ENCODE data around the gene SLC9A8. TPM values are rescaled to one million over a fixed set of nuclear protein-coding genes. Genes with fewer than 3 reads are reported as not detected.
"Not testable (repeated sequence)": the region's sequence is repeated elsewhere in the genome, so short reads cannot be mapped to it uniquely, and the experiment has no call there.

SLC9A8 gene
- total RNA-seq, 1 experiment from 2014 or later = 6.5 TPM

GRCh38 chr20:49770634-49771033 is 42.0 kb upstream of the SLC9A8 start:
- CTCF ChIA-PET = interaction anchor here (0.6 kb wide), 1 partner anchor 162 kb away, joined by 3 read pairs; no protein-coding TSS in a partner anchor
- TF ChIP-seq, protein P1, sequence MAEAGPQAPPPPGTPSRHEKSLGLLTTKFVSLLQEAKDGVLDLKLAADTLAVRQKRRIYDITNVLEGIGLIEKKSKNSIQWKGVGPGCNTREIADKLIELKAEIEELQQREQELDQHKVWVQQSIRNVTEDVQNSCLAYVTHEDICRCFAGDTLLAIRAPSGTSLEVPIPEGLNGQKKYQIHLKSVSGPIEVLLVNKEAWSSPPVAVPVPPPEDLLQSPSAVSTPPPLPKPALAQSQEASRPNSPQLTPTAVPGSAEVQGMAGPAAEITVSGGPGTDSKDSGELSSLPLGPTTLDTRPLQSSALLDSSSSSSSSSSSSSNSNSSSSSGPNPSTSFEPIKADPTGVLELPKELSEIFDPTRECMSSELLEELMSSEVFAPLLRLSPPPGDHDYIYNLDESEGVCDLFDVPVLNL (CRISPR knock-in tag; IDR thresholded peaks at IDR 0.05; ENCODE audit: borderline replicate concordance, low read depth) = no peak
- TF ChIP-seq, protein P2, sequence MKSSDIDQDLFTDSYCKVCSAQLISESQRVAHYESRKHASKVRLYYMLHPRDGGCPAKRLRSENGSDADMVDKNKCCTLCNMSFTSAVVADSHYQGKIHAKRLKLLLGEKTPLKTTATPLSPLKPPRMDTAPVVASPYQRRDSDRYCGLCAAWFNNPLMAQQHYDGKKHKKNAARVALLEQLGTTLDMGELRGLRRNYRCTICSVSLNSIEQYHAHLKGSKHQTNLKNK (CRISPR knock-in tag; IDR thresholded peaks at IDR 0.05) = no peak
- TF ChIP-seq, protein P3, sequence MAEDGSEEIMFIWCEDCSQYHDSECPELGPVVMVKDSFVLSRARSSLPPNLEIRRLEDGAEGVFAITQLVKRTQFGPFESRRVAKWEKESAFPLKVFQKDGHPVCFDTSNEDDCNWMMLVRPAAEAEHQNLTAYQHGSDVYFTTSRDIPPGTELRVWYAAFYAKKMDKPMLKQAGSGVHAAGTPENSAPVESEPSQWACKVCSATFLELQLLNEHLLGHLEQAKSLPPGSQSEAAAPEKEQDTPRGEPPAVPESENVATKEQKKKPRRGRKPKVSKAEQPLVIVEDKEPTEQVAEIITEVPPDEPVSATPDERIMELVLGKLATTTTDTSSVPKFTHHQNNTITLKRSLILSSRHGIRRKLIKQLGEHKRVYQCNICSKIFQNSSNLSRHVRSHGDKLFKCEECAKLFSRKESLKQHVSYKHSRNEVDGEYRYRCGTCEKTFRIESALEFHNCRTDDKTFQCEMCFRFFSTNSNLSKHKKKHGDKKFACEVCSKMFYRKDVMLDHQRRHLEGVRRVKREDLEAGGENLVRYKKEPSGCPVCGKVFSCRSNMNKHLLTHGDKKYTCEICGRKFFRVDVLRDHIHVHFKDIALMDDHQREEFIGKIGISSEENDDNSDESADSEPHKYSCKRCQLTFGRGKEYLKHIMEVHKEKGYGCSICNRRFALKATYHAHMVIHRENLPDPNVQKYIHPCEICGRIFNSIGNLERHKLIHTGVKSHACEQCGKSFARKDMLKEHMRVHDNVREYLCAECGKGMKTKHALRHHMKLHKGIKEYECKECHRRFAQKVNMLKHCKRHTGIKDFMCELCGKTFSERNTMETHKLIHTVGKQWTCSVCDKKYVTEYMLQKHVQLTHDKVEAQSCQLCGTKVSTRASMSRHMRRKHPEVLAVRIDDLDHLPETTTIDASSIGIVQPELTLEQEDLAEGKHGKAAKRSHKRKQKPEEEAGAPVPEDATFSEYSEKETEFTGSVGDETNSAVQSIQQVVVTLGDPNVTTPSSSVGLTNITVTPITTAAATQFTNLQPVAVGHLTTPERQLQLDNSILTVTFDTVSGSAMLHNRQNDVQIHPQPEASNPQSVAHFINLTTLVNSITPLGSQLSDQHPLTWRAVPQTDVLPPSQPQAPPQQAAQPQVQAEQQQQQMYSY (CRISPR knock-in tag; IDR thresholded peaks at IDR 0.05) = no peak
- TF ChIP-seq RELA (CRISPR knock-in tag; IDR thresholded peaks at IDR 0.05; ENCODE audit: borderline replicate concordance) (no peak), NR2C2 (CRISPR knock-in tag; IDR thresholded peaks at IDR 0.05) (no peak), EMX1 (CRISPR knock-in tag; IDR thresholded peaks at IDR 0.05) (no peak), ZNF138 (CRISPR knock-in tag; conservative IDR thresholded peaks at IDR 0.05) (no peak)
- H3K4me1 Mint-ChIP-seq = peaks cover 59% of the 10 kb centered on the region

GRCh38 chr20:49774213-49774612 is 38.4 kb upstream of the SLC9A8 start:
- H3K27me3 Mint-ChIP-seq (ENCODE audit: low read depth); H3K27ac Mint-ChIP-seq; ATAC-seq; DNase-seq (ENCODE audit: low spot score); H3K4me3 Mint-ChIP-seq; POLR2A ChIA-PET: not testable (repeated sequence)
- H3K4me1 Mint-ChIP-seq = peaks cover 34% of the 10 kb centered on the region
- peaks cover 11% of the 10 kb centered on the region for H3K9me3 Mint-ChIP-seq
- peaks cover 13% of the 10 kb centered on the region for H3K36me3 Mint-ChIP-seq
- CTCF ChIA-PET = interaction anchor here (0.5 to 1.4 kb wide), 2 partner anchors 18 to 72 kb away, joined by 3 to 4 read pairs; no protein-coding TSS in a partner anchor

More at GRCh38 chr20:49770634-49771033, 42.0 kb upstream of the SLC9A8 start:
- POLR2A ChIA-PET = no interaction called here
- Mint-ChIP-seq H3K9me3 (peaks cover 20% of the 10 kb centered on the region), H3K36me3 (peaks cover 18% of the 10 kb centered on the region), H3K27me3 (ENCODE audit: low read depth) (peaks cover 8% of the 10 kb centered on the region), H3K27ac (no peak overlapping the region), H3K4me3 (no peak overlapping the region)
- ATAC-seq (no peak), DNase-seq (ENCODE audit: low spot score) (no peak)

DNA sequence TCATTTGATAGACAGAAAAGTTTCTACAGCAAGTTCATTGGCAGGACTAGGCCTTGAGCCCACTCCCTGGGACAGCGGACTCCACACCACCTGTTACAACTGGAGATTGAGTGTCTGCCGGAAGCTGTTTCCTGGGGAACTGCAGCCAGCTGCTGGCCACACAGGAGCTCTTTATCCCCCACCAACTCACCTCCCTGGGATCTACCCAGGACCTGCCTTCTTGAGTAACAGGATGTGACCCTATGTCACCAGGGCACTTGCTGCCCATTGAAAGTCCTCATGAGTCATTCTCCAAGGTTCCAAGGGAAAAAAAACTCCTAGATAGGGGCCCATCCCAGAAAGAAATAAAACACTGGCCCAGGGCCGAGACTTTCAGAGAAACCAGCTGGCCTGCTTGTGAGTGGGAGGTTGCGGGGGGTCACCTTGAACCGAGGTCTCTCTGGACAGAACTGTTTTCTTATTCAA is 37.4 kb upstream of the SLC9A8 start:
- ChIA-PET POLR2A (no interaction called here), CTCF (interaction anchor here (0.5 to 1.8 kb wide), 4 partner anchors 10 to 131 kb away, joined by 4 to 8 read pairs (median 6); no protein-coding TSS in a partner anchor)
- 0 out of 2 replicates have a peak, but pooled peaks cover 5% of the 10 kb centered on the region for H3K36me3 Mint-ChIP-seq
- peak; percentile 71 for ATAC-seq
- TF ChIP-seq GABPB1 (CRISPR knock-in tag; IDR thresholded peaks at IDR 0.05) (peak; percentile 54; the same call in 1 of the 2 replicates), E2F1 (CRISPR knock-in tag; IDR thresholded peaks at IDR 0.05) (no peak), CREB1 (CRISPR knock-in tag; IDR thresholded peaks at IDR 0.05) (no peak), CREM (CRISPR knock-in tag; IDR thresholded peaks at IDR 0.05) (no peak), ZNF512 (CRISPR knock-in tag; IDR thresholded peaks at IDR 0.05; ENCODE audit: borderline replicate concordance) (no peak), ATF1 (CRISPR knock-in tag; IDR thresholded peaks at IDR 0.05) (no peak)
- TF ChIP-seq, protein P4, sequence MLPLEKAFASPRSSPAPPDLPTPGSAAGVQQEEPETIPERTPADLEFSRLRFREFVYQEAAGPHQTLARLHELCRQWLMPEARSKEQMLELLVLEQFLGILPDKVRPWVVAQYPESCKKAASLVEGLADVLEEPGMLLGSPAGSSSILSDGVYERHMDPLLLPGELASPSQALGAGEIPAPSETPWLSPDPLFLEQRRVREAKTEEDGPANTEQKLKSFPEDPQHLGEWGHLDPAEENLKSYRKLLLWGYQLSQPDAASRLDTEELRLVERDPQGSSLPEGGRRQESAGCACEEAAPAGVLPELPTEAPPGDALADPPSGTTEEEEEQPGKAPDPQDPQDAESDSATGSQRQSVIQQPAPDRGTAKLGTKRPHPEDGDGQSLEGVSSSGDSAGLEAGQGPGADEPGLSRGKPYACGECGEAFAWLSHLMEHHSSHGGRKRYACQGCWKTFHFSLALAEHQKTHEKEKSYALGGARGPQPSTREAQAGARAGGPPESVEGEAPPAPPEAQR (CRISPR knock-in tag; IDR thresholded peaks at IDR 0.05) = no peak
- no peak overlapping the region for H3K4me3 Mint-ChIP-seq
- H3K27ac Mint-ChIP-seq = peak overlapping the region; percentile 58
- DNase-seq (ENCODE audit: low spot score) = peak; percentile 23
- peaks cover 4% of the 10 kb centered on the region for H3K9me3 Mint-ChIP-seq
- peaks cover 2% of the 10 kb centered on the region for H3K27me3 Mint-ChIP-seq (ENCODE audit: low read depth)
- H3K4me1 Mint-ChIP-seq = peaks cover 29% of the 10 kb centered on the region
